ENCODE results near the gene HSF4.

Gene HSF4

GRCh38 chr16:67154578-67155294 lies 9.8 kb upstream of the HSF4 start:
- in situ Hi-C loops (cut with HindIII; ENCODE audit: low pct_unique_long_range_greater_than_20kb, low sequenced_read_pairs), result no loop called here
- DNase-seq (ENCODE audit: low read depth in 1 of 2, low spot score in 1 of 2), result no peak

DNA sequence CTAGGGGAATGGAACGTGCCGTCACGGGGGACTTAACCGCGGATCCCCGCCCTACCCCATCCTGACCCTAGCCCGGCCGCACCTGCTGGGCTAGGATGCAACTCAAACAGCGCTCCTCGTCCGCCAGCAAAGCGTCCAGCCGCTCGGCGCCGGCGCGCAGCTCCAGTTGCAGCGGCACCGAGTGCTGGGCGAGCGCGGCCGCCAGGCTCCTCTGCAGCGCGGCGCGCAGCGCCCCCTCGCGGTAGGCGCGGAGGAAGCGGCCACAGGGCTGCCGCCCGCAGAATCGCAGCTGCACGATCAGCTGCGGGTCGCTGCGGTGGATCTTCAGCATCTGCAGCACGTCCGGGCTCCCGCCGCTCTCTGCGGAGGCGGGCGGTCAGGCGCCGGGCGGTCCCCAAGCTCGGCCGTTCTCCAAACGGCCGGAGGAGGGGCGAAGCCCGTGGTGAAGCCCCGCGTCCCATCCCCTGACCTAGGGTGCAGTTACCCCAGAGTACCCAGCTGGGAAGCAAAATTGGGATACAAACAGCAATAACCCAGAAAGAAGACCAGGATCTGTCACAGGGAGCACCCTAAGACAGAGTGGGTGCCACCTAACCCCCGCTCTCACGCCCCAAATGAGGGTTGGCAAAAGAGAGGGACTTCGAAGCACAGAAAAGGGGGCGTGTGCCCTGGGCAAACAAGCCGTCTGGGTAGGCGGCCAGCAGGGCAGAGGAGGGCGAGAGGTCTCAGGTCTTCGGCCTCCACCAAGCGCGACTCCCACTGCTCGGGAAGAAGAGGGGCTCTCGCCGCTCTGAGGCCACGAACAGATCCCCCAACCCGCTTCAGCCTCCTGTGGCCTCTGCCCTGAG lies 9.0 kb upstream of the HSF4 start:
- TF ChIP-seq JUND (IDR thresholded peaks at IDR 0.05; ENCODE audit: low read depth), result no peak
- DNase-seq (ENCODE audit: low read depth in 1 of 2, low spot score in 1 of 2), result peak; percentile 80 to 96
- in situ Hi-C loops (cut with HindIII; ENCODE audit: low pct_unique_long_range_greater_than_20kb, low sequenced_read_pairs), result no loop called here

More at GRCh38 chr16:67154578-67155294, 9.8 kb upstream of the HSF4 start:
- TF ChIP-seq JUND (IDR thresholded peaks at IDR 0.05; ENCODE audit: low read depth), result no peak

DNA sequence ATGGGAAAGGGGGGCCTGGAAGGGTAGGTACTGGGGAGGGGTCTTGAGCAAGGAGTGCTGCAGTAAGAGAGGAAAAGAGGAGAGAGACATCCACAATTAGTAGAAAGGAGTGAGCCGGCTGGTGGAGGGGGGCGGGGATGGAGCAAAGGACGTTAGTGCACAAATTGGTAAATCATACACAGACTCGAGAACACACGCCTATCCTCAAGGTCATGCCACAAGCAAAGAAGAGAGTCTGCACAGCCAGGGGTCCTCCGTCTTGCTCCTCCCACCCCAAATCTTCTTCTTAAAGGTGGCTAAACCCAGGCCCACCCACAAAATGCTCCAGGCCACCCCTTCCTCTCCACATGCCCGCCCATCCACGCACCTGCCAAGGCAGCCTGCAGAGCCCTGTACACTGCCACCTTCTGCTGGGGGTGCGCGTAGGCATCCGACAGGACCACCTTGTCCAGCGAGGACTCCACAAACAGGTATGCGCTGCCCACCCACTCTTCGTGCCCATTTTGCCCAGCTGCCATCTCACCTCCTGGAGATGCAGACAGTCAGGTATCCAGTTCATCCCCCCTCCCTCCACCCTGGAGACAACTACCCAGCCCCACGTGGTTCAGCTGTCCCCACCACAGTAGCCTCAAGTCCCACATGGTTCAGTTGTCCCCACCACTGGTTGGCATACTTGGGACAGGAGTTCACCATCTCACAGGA lies 8.3 kb upstream of the HSF4 start:
- TF ChIP-seq JUND (IDR thresholded peaks at IDR 0.05; ENCODE audit: low read depth), result no peak
- DNase-seq (ENCODE audit: low read depth in 1 of 2, low spot score in 1 of 2), result no peak
- in situ Hi-C loops (cut with HindIII; ENCODE audit: low pct_unique_long_range_greater_than_20kb, low sequenced_read_pairs), result no loop called here

GRCh38 chr16:67157106-67157748 lies 7.3 kb upstream of the HSF4 start:
- in situ Hi-C loops (cut with HindIII; ENCODE audit: low pct_unique_long_range_greater_than_20kb, low sequenced_read_pairs), result no loop called here
- DNase-seq (ENCODE audit: low read depth in 1 of 2, low spot score in 1 of 2), result no peak
- TF ChIP-seq JUND (IDR thresholded peaks at IDR 0.05; ENCODE audit: low read depth), result no peak

DNA sequence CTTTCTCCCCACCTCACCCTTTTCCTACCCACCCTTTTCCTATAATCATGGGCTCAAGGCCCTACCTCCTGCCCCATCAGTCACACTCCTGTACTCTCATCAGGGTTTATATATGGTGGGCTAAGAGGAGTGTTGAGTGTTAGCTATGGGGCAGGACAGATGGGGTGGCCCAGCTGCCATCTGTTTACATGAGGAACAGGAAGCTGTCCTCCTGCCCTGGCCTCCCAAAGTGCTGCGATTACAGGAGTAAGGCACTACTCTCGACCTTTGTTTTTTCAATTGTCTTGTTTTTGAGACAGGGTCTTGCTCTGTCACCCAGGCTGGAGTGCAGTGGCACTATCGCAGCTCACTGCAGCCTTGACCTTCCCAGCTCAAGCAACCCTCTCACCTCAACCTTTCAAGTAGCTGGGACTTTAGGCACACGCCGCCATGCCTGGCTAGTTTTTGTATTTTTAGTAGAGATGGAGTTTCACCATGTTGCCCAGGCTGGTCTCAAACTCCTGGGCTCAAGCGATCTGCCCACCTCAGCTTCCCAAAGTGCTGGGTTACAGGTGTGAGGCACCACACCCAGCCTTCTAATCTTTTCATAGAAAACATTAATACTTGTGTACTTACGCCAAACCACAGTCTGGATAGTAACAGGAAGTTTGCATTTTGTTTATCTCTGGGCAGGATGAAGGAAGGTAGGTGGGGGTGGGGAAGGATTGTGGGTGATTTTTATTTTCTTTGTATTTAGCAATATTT lies 6.5 kb upstream of the HSF4 start:
- DNase-seq (ENCODE audit: low read depth in 1 of 2, low spot score in 1 of 2), result no peak
- in situ Hi-C loops (cut with HindIII; ENCODE audit: low pct_unique_long_range_greater_than_20kb, low sequenced_read_pairs), result no loop called here
- TF ChIP-seq JUND (IDR thresholded peaks at IDR 0.05; ENCODE audit: low read depth), result no peak

- no peak for TF ChIP-seq JUND (IDR thresholded peaks at IDR 0.05; ENCODE audit: low read depth)
These were observed 5.6 kb upstream of the HSF4 start for GRCh38 chr16:67158637-67159600.

DNA sequence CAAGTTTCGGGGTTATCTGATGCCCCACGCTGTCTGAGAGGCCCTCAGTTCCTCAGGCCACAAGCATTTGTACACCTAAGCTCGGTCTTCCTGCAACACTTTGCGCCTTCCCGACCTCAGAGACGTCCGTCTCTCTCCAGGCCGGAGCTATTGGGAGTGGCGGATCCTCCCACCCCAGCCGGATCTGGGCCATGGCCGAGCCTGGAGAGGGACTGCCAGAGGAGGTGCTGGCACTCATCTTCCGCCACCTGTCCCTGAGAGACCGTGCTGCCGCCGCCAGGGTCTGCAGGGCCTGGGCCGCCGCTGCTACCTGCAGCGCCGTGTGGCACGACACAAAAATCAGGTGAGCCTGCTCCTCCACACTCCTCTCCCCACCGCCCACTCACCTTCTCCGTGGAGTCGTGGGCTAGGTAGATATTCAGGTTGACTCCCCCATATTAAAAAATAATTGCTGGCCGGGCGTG lies 2.9 kb upstream of the HSF4 start:
- in situ Hi-C loops (cut with HindIII; ENCODE audit: low pct_unique_long_range_greater_than_20kb, low sequenced_read_pairs), result no loop called here
- DNase-seq (ENCODE audit: low read depth in 1 of 2, low spot score in 1 of 2), result peak; percentile 72 to 75
- no peak for TF ChIP-seq JUND (IDR thresholded peaks at IDR 0.05; ENCODE audit: low read depth)

More at GRCh38 chr16:67158637-67159600, 5.6 kb upstream of the HSF4 start:
- DNase-seq (ENCODE audit: low read depth in 1 of 2, low spot score in 1 of 2), result peak; percentile 56 to 63
- in situ Hi-C loops (cut with HindIII; ENCODE audit: low pct_unique_long_range_greater_than_20kb, low sequenced_read_pairs), result no loop called here

GRCh38 chr16:67162506-67163163 lies 1.9 kb upstream of the HSF4 start:
- peak in 1 of 2 experiments; percentile 58 for DNase-seq (ENCODE audit: low read depth in 1 of 2, low spot score in 1 of 2)
- TF ChIP-seq JUND (IDR thresholded peaks at IDR 0.05; ENCODE audit: low read depth), result no peak
- in situ Hi-C loops (cut with HindIII; ENCODE audit: low pct_unique_long_range_greater_than_20kb, low sequenced_read_pairs), result no loop called here

GRCh38 chr16:67163164-67163998 lies 1.2 kb upstream of the HSF4 start:
- no peak for TF ChIP-seq JUND (IDR thresholded peaks at IDR 0.05; ENCODE audit: low read depth)
- no peak for DNase-seq (ENCODE audit: low read depth in 1 of 2, low spot score in 1 of 2)
- in situ Hi-C loops (cut with HindIII; ENCODE audit: low pct_unique_long_range_greater_than_20kb, low sequenced_read_pairs), result no loop called here

Measured in T47D (cell line).